NCI-H774 (cell line): ENCODE results near the gene ENOX2.
"Not testable (repeated sequence)": the region's sequence is repeated elsewhere in the genome, so short reads cannot be mapped to it uniquely, and the experiment has no call there.

Experiments
- DNase-seq: peaks from one replicate; lab custom pipeline; 2025; lab: John Stamatoyannopoulos, UW

The ENOX2 gene

DNA sequence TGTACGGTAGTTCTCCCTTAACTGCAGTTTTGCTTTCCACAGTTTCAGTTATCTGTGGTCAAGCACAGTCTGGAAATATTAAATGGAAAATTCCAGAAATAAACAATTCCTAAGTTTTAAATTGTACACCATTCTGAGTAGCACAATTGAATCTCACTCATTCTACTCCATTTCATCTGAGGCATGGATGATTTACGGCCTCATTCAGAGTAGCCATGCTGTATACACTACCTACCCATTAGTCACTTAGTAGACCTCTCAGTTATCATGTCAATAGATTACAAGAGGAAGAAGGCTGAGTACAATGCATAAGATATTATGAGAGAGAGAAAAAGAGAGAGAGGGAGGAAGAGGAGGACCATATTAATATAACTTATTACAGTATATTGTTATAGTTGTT is 77.5 kb downstream of the ENOX2 start:
- DNase-seq = no peak

DNA sequence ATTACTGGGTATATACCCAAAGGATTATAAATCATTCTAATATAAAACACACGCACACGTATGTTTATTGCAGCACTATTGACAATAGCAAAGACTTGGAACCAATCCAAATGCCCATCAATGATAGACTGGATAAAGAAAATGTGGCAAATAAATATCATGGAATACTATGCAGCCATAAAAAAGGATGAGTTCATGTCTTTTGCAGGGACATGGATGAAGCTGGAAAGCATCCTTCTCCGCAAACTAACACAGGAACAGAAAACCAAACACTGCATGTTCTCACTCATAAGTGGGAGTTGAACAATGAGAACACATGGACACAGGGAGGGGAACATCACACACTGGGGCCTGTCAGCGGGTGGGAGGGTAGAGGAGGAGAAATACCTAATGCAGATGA is 83.6 kb downstream of the ENOX2 start:
- DNase-seq = not testable (repeated sequence)

DNA sequence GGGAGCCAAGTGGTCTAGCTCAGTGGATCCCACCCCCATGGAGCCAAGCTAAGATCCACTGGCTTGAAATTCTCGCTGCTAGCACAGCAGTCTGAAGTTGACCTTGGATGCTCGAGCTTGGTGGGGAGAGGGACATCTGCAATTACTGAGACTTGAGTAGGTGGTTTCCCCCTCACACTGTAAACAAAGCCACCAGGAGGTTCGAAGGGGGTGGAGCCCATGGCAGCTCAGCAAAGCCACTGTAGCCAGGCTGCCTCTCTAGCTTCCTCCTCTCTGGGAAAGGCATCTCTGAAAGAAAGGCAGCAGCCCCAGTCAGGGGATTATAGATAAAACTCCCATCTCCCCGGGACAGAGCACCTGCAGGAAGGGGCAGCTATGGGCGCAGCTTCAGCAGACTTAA is 89.1 kb downstream of the ENOX2 start:
- not testable (repeated sequence) for DNase-seq

DNA sequence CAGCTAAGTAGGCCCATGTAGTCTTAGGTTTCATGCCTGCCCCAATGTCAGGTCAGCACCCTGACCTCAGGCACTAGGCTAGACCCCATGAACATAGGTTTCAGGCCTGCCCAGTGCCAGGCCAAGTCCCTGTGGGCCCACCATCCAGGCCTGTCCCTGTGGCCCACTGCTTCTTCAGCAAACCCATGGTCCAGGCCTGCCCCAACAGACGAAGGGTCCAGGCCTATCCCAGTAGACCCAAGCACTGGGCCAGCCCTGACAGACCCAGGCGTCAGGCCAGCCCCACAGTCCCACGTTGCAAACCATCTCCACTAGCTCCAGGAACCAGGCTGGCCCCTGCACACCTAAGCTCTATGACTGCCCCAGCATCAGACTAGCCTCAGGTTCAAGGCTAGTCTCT is 92.4 kb downstream of the ENOX2 start:
- no peak for DNase-seq

DNA sequence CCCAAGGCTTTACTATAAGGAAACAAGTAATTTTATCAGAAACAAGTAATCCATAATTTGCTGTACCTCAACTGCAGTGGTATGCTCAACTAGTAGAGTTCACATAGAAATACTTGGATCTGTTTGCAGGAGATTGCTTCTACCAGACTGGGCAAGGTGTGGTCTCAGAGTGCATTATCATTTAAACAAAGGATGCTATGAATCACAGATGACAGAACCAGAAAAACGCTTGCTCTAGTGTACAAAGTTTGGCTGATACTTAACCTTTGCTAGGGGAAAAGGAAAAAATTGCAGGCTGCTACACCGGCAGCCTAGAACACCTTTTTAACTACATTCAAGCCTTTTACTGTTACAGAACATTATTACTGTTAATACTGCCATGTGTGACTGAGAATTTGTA is 97.1 kb downstream of the ENOX2 start:
- no peak for DNase-seq

DNA sequence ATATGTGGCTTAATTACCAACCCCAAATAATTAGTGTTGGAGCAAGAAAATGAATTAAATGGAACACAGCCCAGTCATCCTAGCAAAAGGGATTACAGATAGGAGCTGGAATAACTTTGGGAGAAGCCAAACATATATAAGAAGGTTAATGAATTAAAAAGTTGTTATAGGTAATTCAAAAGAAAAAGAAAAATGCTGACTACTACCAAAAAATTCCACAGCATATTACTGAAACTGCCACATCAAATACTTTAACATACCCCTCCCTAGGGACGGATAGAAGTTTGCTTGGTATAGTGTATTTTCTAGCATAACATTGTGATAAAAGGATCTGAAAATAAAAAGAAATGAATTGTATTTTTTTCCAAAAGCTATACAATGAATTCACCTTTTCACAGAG is 99.5 kb downstream of the ENOX2 start:
- DNase-seq = no peak

DNA sequence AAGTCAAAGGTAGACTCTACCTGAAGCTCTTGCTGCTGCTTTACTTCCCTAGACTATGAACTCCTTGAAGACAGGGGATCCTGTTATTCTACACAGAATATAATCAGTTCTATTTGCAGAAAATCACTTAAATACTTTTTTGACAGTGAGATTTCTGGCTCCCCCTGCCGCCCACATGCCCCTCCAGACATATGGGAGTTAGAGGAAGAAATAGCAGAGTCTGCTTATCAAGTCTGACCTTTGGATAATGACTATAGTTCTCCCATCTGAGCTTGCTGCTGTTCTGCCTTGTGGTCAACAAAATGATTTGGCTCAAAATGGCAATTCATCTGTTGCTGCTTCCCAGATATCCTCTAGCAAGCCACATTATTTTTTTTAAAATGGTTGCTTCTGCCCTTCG is 101.1 kb downstream of the ENOX2 start:
- no peak for DNase-seq

DNA sequence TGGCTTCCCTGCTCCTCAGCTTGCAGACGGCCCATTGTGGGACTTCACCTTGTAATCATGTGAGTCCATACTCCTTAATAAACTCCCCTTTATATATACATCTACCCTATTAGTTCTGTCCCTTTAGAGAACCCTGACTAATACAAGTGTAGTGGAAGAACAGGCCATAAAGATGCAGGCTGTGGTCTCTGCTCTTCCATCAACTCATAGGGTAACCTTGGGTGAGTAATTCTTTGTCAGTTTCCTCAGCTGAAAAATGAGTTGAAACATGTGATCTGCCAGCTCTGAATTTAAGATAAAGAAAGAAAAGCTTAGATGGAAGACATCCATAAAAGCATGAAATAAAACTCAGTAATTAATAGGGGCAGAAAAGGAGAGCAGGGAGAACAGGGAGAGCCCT is 103.6 kb downstream of the ENOX2 start:
- DNase-seq = no peak

DNA sequence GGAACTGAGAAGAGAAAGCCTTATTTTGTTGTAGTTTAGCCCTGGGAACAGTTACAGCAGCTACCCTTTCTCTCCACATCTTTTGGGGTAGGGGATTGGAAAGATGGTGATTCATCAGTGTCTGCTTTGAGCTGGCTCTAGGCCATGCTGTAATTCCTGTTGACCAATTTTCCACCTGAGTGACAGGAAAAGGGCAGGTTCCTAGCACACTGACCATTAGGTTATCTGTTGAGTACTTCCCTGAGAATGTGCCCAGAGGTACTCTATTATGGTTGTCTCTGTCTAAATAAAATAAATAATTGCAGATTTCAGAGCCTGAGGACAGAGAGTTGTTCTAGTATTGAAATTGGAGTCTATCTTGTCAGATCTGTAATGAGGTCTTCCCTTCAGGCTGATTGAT is 109.0 kb downstream of the ENOX2 start:
- DNase-seq = peak; percentile 37

DNA sequence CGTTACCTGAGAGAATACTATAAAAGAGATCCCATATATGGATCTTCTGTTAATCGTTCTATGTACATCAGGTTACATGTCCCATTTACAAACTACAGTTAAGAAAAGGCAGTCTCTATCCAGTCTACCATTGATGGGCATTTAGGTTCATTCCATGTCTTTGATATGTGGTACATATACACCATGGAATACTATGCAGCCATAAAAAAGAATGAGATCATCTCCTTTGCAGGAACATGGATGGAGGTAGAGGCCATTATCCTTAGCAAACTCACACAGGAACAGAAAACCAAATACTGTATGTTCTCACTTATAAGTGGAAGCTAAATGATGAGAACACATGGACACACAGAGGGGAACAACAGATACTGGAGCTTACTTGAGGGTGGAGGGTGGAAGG is 111.1 kb downstream of the ENOX2 start:
- not testable (repeated sequence) for DNase-seq

DNA sequence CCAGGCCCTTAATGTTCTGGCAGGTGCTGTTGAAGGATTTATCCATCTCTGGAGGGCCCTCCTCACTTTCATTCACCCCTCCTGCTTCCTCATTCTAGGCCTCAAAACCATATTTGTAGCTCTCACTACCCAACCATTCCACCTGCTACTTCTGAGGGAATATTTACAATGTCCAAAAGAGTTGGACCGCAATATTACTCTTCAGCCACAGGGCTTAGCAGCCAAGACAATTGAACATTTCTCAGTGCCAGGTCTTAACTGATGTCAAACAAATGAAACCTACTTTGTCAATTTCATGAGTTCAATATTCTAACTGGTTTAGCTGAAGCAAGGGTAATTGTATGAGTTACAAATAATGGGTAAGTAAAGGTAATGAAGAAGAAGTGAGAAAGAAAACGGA is 113.2 kb downstream of the ENOX2 start:
- DNase-seq = no peak

DNA sequence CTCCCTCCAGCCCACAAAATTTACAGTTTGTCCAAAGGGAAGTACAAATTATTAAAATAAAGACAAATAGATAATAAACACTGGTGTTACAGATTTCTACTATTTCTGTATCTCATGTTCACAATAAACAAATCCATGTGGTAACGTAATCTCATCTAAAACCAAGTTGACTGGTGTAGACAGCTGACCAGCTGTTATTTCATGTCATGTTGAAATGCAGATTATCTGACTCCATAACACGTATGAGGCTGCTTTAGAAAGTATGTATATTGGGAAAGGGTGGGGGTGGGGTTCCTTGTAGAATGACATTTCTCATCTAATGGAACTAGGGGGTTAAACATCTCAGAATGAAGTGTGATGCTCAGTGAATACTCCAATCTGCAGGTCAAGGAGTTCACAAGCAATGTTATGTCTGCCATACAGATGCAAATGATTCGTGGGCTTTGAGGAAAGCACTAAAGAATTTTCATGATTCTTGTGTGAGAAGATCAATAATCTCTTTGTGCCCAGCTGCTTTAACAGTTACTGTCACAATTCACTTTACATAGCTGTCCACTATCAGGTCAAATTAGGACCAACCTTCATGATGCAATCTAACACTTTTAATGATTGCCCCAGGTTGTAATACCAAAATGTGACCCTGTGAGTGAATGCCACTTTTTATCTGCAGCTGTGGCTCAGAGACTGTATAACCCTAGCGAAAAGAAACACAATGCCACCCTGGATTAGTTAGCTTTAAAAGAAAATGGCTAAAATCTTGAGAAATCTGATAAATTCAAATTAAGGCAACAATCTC is 114.0 kb downstream of the ENOX2 start:
- no peak for DNase-seq

DNA sequence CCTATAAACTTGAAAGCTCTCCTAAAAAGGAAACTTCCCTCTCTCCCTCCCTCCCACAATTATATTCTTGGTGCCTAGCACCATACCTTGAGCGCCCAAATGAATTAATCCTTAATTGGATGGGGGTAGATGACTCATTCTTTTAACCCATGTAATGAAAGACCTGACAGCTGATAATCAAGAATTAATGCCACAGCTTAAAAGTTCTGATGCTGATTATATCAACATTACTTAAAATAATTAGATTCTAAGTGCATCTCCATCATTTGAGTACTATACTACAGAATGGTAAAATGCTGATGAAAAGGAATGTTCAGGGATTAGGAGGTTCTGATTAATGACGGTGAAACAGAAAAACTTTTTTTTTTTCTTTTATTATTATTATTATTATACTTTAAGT is 117.0 kb downstream of the ENOX2 start:
- no peak for DNase-seq

DNA sequence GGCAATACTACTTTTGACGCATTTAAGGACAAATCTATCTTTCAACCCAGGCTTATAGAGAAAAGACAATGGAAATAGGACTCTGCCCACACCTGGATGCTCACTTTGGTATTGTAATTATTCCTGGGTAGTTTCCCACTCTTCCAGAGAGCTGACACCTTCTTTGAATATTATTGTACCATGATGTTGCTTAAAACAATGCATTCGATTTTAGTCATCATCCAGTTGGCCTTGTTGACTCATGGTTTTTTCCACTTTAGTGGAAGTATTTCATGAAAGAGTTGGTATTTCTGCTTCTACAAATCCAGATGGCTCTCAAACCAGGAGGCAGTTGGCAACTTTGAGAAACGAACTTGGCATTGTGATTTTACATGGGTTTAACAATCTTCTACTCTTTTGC is 124.2 kb downstream of the ENOX2 start:
- no peak for DNase-seq

DNA sequence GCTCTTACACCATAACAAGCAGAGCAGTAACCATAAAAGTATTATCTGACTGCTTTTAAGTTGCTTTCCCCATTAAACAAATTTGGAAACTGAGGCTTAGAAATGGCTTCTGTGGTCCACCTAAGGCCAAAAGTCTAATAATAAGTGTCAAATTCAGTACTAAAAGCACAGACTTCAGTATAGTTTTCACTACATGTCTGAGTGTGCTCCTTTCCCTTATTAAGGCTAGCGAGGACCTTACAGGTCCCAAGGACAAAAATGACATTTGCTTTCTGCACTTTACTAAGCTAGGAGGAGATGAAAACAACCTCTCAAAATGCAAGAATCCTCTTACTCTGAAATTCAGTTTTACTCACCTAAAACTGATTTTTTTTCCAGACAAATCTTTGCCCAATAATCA is 127.2 kb downstream of the ENOX2 start:
- DNase-seq = no peak

DNA sequence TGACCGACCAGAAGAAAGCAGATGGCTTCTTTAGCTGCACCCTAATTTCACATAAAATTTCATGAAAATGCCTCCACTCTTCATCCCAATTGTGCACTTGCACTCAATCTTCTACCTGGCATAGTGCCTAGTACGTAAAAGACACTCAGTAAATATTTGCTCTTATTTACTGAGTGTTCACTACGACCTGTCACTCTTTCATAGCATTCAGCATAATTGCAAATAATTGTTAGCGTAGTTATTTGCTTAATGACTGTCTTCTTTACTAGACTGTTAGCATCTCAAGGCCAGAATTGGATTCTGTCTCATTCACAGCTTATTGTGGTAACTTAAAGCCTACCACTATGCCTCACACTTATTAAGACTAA is 130.2 kb downstream of the ENOX2 start:
- DNase-seq = peak; percentile 84

DNA sequence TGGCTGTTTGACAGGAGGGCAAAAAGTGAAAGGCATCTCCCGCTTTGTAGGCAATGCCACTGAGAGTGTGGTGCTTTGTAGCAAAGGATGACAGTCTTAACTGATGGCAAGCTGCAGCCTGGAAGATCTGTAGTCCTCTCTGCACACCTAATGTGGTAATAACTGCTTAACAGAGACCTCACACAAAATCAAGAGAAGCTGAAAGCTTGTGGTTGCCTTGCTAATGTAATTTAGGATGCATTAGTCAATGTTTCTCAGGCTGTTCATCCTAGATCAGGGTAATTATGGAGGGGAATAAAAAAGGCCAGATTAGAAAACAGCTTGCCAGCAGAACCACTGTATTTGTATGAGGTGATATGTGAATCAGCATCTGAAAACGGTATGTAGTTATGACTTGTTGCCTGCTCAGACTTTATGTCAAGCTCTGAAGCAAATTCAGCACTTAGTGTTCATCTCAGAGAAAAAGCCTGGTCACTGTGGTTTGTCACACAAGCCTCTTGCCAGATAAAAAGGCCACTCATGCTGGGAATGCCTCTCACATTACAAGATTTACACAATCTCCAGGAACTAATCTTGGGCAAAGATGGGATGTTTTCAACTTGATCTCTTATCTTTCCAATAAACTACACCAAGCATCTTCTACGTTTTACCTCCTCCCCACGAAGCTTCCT is 130.8 kb downstream of the ENOX2 start:
- no peak for DNase-seq

DNA sequence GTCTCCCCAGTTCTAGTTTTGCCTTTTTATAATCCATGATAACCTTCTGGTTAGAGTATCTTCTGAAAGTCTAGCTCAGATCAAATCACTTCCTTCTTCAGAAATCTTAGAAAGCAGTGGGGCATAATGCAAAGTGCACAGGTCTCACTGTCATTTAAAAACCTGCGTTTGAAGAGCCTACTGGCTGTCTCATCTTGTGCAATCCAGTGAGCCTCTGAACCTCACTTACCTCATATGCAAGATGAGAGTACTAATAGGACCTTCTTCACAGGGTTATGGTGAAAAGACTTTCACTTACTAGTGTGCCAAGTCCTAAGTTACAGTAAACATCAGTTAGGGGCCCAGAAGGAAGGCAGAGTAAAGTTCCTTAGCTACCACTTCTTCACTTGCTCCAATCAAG is 131.4 kb downstream of the ENOX2 start:
- no peak for DNase-seq

DNA sequence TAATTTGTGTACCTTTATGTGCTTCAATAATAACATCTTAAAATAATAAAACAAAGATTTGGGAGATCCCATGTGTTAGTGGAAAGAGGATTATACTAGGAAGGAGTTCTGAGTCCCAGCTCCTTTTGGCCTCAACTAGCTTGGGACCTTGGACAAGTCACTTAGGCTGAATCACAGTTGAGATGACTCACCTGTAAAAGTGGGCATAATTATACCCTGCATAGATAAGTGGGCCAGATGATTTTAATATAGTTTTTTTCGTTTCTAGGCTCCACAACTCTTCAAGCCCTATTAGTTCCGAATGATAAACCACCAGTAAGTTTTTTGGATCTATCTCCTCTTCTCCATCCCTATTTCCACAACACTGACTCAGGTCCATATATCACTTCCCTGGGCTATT is 131.8 kb downstream of the ENOX2 start:
- no peak for DNase-seq

DNA sequence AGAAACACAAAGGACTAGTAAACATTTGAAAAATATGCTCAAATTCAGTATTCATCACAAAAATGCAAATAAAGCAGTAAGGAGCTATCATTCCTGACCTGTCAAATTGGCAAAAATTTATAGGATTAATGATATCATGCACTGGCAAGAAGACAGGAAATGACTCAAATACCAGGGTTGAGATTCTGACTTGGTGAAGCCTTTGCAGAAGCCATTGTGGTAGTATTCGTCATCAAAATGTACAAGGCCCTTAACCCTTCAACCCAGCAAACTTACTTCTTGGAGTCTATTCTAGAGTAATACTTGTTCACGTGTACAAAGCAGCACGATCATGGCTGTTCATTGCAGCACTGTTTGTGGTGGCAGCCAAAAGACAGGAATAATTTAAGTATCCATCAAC is 132.4 kb downstream of the ENOX2 start:
- DNase-seq = no peak

DNA sequence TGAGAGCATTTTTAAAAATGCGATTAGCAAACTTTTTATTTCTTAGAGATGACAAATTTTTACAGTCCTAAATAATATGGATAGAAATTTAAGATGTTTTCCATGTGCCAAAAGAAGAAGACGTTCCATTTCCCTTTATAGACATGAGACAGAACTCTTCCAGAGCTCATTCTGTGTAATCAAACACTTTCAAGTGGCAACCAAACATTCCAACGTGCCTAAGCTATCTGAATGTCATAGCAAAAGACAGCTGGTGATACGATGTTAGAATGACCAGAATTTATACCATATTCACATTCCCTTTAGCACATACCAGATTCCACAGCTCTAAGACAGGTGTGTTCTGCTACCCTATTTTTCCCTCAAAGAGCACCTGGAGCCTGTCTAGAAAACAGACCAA is 133.2 kb downstream of the ENOX2 start:
- no peak for DNase-seq

DNA sequence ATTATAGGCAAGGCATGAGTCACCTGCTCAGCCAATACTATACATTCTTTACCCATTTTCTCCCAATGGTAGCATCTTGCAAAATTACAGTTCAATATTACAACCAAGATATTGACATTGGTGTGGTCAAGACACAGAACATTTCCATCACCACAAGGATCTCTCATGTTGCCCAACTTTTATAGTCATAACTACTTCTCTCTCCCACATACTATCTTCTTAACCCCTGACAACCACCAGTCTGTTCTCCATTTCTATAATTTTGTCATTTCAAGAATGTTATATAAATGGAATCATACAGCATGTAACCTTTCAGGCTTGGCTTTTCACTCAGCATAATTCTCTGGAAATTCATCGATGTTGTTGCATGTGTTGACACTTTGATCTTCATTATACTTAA is 144.9 kb downstream of the ENOX2 start:
- DNase-seq = no peak

DNA sequence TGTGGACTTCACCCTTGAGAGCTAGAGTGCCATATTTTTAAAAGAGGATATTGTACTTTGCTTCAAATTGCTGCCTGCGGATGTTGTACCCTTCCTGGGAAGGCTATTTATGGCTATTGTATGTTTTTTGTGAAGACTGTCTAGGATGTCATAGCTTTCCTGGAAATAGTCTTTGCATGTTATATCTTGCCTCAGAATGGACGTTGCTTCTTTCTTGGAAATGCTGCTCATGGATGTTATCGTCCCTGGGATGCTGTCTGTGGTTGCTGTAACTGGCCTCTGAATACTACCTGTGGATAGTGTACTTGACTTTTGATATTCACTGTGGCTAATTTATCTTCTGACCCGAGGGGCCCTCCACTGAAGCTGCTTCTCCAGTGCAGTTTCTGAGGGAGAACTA is 146.8 kb downstream of the ENOX2 start:
- no peak for DNase-seq

DNA sequence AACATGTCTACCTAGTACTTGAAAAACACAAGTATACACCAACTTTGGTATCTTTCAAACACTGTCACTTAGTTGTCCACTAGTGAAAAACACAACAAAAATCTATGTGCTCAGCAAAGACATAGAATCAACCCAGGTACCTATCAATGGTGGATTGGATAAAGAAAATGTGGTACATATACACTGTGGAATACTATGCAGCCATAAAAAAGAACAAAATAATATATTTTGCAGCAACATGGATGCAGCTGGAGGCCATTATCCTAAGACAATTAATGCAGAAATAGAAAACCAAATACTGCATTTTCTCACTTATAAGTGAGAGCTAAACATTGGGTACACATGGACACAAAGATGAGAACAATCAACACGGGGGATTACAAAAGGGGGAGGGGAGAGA is 148.7 kb downstream of the ENOX2 start:
- DNase-seq = no peak
